Measurements from ENCODE around the gene MED12L.

MED12L gene

GRCh38 chr3:151289445-151289844 is 204.0 kb downstream of the MED12L start:
- Histone ChIP-seq H3K27ac (replicated peaks) (no peak overlapping the region), H3K4me3 (replicated peaks; ENCODE audit: insufficient read depth, low read length) (no peak overlapping the region), H3K27me3 (ENCODE audit: insufficient read depth, poor library complexity, severe bottlenecking) (no peaks in the 10 kb centered on the region)
- DNase-seq (ENCODE audit: low read depth in 1 of 2, low spot score in 1 of 2): no peak
- no peak for TF ChIP-seq REST (IDR thresholded peaks at IDR 0.05; ENCODE audit: insufficient replicate concordance, low read depth)
- TF ChIP-seq SPI1 (IDR thresholded peaks at IDR 0.05; ENCODE audit: borderline replicate concordance, low read depth): no peak
- TF ChIP-seq GABPA (IDR thresholded peaks at IDR 0.05; ENCODE audit: low read depth): no peak
- no peak for TF ChIP-seq POLR2AphosphoS5 (IDR thresholded peaks at IDR 0.05; ENCODE audit: low read depth)

GRCh38 chr3:151290673-151291072 is 205.2 kb downstream of the MED12L start:
- TF ChIP-seq GABPA (IDR thresholded peaks at IDR 0.05; ENCODE audit: low read depth) (no peak), CTCF (IDR thresholded peaks at IDR 0.05; ENCODE audit: insufficient read depth, low read length) (no peak), POLR2AphosphoS5 (IDR thresholded peaks at IDR 0.05; ENCODE audit: low read depth) (no peak), SPI1 (IDR thresholded peaks at IDR 0.05; ENCODE audit: borderline replicate concordance, low read depth) (no peak), REST (IDR thresholded peaks at IDR 0.05; ENCODE audit: insufficient replicate concordance, low read depth) (no peak)
- Histone ChIP-seq H3K27me3 (ENCODE audit: insufficient read depth, poor library complexity, severe bottlenecking) (no peaks in the 10 kb centered on the region), H3K27ac (replicated peaks) (no peak overlapping the region), H3K4me3 (replicated peaks; ENCODE audit: insufficient read depth, low read length) (no peak overlapping the region)
- DNase-seq (ENCODE audit: low read depth in 1 of 2, low spot score in 1 of 2): peak in 1 of 2 experiments; percentile 34

GRCh38 chr3:151293127-151293526 is 207.7 kb downstream of the MED12L start:
- no peak for DNase-seq (ENCODE audit: low read depth in 1 of 2, low spot score in 1 of 2)
- Histone ChIP-seq H3K27ac (replicated peaks) (no peak overlapping the region), H3K27me3 (ENCODE audit: insufficient read depth, poor library complexity, severe bottlenecking) (no peaks in the 10 kb centered on the region), H3K4me3 (replicated peaks; ENCODE audit: insufficient read depth, low read length) (no peak overlapping the region)
- TF ChIP-seq POLR2AphosphoS5 (IDR thresholded peaks at IDR 0.05; ENCODE audit: low read depth): no peak
- no peak for TF ChIP-seq SPI1 (IDR thresholded peaks at IDR 0.05; ENCODE audit: borderline replicate concordance, low read depth)
- no peak for TF ChIP-seq GABPA (IDR thresholded peaks at IDR 0.05; ENCODE audit: low read depth)
- no peak for TF ChIP-seq REST (IDR thresholded peaks at IDR 0.05; ENCODE audit: insufficient replicate concordance, low read depth)

GRCh38 chr3:151296226-151296625 is 210.8 kb downstream of the MED12L start:
- no peak for DNase-seq (ENCODE audit: low read depth in 1 of 2, low spot score in 1 of 2)
- TF ChIP-seq GABPA (IDR thresholded peaks at IDR 0.05; ENCODE audit: low read depth) (no peak), POLR2AphosphoS5 (IDR thresholded peaks at IDR 0.05; ENCODE audit: low read depth) (no peak), CTCF (IDR thresholded peaks at IDR 0.05; ENCODE audit: insufficient read depth, low read length) (no peak), SPI1 (IDR thresholded peaks at IDR 0.05; ENCODE audit: borderline replicate concordance, low read depth) (no peak), REST (IDR thresholded peaks at IDR 0.05; ENCODE audit: insufficient replicate concordance, low read depth) (no peak)
- no peak overlapping the region for H3K4me3 ChIP-seq (replicated peaks; ENCODE audit: insufficient read depth, low read length)
- no peak overlapping the region for H3K27ac ChIP-seq (replicated peaks)
- no peaks in the 10 kb centered on the region for H3K27me3 ChIP-seq (ENCODE audit: insufficient read depth, poor library complexity, severe bottlenecking)
